GM21367 (cell line): ENCODE measurements around the gene TFR2.
"Not testable (repeated sequence)": the region's sequence is repeated elsewhere in the genome, so short reads cannot be mapped to it uniquely, and the experiment has no call there.

ENCODE experiments used
- ATAC-seq: cut with Tn5 transposase; IDR thresholded peaks from one replicate; pipeline ENCODE4 v1.9.1; 2021; ENCODE audit not compliant: unreplicated experiment

The TFR2 gene

GRCh38 chr7:100678291-100678984, 37.1 kb upstream of the TFR2 start:
- no peak for ATAC-seq

- no peak for ATAC-seq
These were observed 36.2 kb upstream of the TFR2 start for GRCh38 chr7:100677308-100678267.

- ATAC-seq, result no peak
These were observed 35.4 kb upstream of the TFR2 start for GRCh38 chr7:100676501-100677306.

- ATAC-seq, result no peak
These were observed 34.4 kb upstream of the TFR2 start for GRCh38 chr7:100675581-100676350.

GRCh38 chr7:100675105-100675451, 33.7 kb upstream of the TFR2 start:
- ATAC-seq, result no peak

- ATAC-seq, result no peak
These were observed 33.2 kb upstream of the TFR2 start for GRCh38 chr7:100674411-100675104.

GRCh38 chr7:100673942-100674410, 32.6 kb upstream of the TFR2 start:
- ATAC-seq, result no peak

- ATAC-seq, result peak; percentile 36
These were observed 32.1 kb upstream of the TFR2 start, which contains the start of gene GNB2 for GRCh38 chr7:100673302-100673941. Gene GNB2 (plus strand): TSS chr7:100673740. CDS start chr7:100676266, 2,526 bp downstream.

- no peak for ATAC-seq
These were observed 30.3 kb upstream of the TFR2 start for GRCh38 chr7:100671353-100672327.

- no peak for ATAC-seq
These were observed 28.7 kb upstream of the TFR2 start for GRCh38 chr7:100670074-100670473.

GRCh38 chr7:100669106-100669505, 27.8 kb upstream of the TFR2 start:
- not testable (repeated sequence) for ATAC-seq

- ATAC-seq, result no peak
These were observed 26.7 kb upstream of the TFR2 start for GRCh38 chr7:100668069-100668449.

- no peak for ATAC-seq
These were observed 26.1 kb upstream of the TFR2 start for GRCh38 chr7:100667331-100668068.

GRCh38 chr7:100665168-100665726, 23.9 kb upstream of the TFR2 start:
- no peak for ATAC-seq

- ATAC-seq, result not testable (repeated sequence)
These were observed 20.9 kb upstream of the TFR2 start for GRCh38 chr7:100662194-100662776.

- no peak for ATAC-seq
These were observed 14.7 kb upstream of the TFR2 start, which contains the start of gene ACTL6B for GRCh38 chr7:100655908-100656674. Gene ACTL6B (minus strand): TSS chr7:100656448. CDS start chr7:100656354, 94 bp downstream.
